ENCODE measurements around the gene CFAP77.
"Not testable (repeated sequence)": the region's sequence is repeated elsewhere in the genome, so short reads cannot be mapped to it uniquely, and the experiment has no call there.

CFAP77 gene

GRCh38 chr9:132552041-132552440 lies 142.0 kb downstream of the CFAP77 start:
- no peak for DNase-seq

DNA sequence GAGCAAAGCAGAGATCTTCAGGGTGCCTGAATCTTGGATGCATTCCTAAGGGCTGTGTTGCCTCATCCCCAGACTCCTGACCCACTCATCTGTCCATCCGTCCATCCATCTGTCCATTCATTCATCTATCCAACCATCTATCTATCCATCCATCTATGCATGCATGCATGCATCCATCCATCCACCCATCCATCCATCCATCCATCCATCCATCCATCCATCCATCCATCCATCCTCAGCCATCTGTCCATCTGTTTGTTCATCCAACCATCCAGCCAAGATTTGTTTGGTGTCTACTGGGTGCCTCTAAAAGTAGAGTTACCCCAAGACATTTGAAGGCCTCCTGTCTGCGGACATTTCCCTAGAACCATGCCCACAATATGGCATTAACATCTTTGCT lies 144.7 kb downstream of the CFAP77 start:
- DNase-seq: no peak

DNA sequence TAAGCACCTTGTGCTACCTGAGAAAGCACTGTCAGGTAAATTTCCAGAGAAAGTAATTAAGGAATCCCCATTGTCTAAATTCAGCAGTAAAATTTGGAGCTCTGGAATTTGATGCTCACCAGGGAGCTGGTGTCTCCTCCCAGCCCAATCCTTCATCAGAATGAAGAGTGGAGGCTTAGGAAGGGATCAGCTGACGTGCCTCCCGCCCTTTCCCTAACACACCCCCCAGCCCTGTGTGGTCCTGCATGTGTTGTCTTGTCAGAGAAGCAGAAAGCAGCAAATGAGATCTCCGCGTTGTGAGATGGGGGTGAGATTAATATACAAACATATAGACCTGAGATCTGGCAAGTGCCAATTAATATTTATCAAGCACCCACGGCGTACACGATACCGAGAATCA lies 145.5 kb downstream of the CFAP77 start:
- no peak for DNase-seq

GRCh38 chr9:132556235-132556634 lies 146.2 kb downstream of the CFAP77 start:
- DNase-seq: no peak

DNA sequence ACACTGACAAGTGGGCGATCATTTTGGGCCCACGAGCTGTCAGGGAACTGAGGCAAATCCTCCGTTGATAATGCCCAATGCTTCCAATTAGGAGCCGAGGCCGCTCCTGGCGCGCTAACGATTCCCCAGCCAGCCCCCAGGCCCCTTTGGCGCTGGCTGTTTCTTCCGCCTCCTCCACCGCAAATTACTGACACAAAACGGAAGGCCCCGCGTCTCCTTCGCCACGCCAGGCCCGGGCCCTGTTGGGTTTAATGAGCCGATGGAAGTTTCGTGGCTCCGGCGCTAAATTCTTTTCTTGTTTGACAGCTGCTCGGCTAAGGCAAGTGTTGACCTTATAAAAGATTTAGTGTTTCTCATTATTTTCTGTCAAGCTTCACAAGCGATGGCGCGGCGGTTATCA lies 146.7 kb downstream of the CFAP77 start:
- DNase-seq: no peak

GRCh38 chr9:132557159-132557558 lies 147.1 kb downstream of the CFAP77 start:
- no peak for DNase-seq

- DNase-seq: no peak
These were observed 149.7 kb downstream of the CFAP77 start for GRCh38 chr9:132559711-132560110.

DNA sequence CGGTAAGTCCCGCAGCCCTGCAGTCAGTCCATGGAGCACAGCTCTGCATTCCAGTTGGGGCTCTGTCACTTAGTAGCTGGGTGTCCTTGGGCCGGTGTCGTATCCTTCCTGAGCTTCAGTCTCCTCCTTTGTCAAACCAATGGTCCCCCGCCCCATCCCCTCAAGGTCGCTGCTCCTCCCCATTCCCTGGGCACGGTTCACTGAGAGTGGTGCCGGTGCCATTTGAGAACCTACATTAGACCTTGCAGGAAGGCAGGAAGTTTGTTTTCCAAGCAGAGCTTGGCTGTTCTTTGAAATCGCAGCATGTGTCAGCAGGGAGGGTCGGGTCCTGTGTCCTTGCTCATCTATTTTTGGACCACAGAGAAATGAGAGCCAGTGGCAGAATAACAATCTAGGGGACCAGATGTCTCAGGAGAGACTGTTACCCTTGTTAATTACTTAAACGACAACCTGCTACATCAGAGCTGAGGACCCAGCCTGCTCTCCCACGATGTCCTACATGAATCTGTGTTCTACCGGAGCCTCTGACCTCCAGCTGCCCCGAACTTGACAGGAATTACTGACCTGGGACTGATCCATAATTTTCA lies 150.7 kb downstream of the CFAP77 start:
- DNase-seq: no peak

GRCh38 chr9:132562306-132562573 lies 152.2 kb downstream of the CFAP77 start:
- DNase-seq: no peak

- no peak for DNase-seq
These were observed 154.5 kb downstream of the CFAP77 start for GRCh38 chr9:132564526-132564925.

DNA sequence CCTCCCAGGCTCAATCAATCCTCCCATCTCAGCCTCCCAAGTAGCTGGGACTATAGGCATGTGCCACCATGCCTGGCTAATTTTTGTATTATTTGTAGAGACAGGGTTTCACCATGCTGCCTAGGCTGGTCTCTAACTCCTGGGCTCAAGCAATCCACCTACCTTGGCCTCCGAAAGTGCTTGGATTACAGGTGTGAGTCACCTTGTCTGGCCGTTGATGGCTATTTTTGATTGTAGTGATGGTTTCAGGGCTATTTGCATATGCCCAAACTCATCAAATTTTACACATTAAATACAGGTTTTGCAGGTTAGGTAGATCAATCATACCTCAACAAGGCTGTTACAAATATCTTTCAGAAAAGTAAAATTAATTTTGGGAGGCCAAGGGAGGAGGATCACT lies 158.8 kb downstream of the CFAP77 start:
- not testable (repeated sequence) for DNase-seq

DNA sequence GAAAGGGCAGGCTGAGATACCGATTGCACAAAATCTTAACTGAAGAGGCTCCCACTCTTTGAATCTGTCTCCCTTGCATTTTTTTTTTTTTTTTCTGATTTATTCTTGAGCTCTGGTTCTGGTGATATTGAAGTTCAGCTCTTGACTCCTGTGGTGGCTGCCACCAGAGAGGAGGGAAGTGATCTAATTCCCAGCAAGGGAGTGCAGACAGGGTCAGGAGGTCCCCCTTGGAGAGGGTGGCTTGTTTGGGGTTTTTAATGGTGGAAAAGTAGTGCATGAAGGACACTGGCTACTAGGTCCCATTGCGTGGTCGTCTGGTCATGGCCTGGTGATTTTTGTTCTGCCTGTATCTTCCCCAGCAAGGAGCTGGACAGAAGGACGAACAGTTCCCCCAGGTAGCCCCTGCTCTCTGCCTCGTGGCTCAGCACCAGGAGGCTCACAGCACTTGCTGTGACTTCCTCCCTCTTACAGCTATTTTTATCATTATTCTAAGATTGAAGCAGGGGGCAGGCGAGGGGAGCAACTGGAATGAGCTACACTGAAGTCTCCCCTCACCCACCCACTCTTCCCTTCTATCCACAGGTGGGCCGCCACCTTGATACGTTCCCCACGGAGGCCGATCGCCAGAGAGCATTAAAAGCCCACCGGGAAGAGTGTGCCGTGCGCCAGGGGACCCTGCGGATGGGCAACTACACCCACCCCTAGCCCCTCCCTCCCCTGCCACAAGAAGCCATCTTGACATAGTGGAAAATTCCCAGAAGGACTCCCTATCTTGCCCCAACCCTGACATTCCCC lies 162.0 kb downstream of the CFAP77 start:
- no peak for DNase-seq

GRCh38 chr9:132572921-132573320 lies 162.9 kb downstream of the CFAP77 start:
- no peak for DNase-seq

GRCh38 chr9:132575005-132575609 lies 165.1 kb downstream of the CFAP77 start:
- no peak for DNase-seq

DNA sequence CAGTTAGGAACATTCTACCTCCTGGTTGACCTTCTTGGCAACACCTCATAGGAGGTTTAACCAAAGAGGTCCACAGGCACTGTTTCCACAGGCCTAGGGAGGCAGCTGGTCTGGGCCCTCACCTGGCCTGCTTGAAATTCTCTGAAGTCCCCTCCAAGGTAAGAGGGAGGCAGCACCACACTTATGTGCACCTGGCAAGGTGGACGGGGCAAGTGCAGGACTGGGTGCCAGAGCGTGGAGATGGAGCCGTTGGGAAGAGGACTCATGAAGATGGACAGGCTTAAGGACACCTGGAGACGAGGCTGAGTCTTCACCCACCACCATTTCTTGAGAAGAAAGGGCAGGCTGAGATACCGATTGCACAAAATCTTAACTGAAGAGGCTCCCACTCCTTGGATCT lies 165.8 kb downstream of the CFAP77 start:
- DNase-seq: no peak

GRCh38 chr9:132577119-132577518 lies 167.1 kb downstream of the CFAP77 start:
- no peak for DNase-seq

DNA sequence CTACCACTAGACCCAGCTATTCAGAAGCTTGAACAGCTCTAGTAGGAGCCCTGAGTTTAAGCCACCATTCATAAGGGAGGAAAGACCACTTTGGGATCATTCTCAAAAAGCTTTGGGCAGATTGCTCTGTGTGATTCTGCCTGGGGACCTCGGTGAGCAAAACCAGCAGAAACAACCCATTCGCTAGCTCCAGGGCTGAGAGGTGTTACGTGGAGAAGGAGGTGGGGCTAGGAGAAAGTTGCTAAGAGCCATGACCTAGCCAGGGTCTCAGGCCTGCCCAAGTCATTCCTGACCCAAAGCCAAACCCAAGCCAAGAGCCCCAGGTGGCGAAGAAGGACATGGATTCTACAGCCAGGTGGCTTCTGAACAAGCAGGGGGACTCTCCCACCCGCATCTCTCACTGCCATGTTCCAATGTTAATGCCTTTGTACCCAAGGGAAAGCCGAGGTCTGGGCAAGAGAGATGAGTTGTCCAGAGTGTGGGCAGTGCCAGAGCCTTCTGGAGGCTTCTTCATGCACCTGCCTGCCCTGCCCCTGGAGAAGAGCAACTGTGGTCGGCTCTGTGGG lies 168.4 kb downstream of the CFAP77 start:
- DNase-seq: no peak

- DNase-seq: no peak
These were observed 169.4 kb downstream of the CFAP77 start for GRCh38 chr9:132579427-132579798.

- no peak for DNase-seq
These were observed 172.3 kb downstream of the CFAP77 start, which contains the start of gene BARHL1 for GRCh38 chr9:132582276-132582785. Gene BARHL1 (plus strand): TSS chr9:132582606. CDS start chr9:132582798, 192 bp downstream.

DNA sequence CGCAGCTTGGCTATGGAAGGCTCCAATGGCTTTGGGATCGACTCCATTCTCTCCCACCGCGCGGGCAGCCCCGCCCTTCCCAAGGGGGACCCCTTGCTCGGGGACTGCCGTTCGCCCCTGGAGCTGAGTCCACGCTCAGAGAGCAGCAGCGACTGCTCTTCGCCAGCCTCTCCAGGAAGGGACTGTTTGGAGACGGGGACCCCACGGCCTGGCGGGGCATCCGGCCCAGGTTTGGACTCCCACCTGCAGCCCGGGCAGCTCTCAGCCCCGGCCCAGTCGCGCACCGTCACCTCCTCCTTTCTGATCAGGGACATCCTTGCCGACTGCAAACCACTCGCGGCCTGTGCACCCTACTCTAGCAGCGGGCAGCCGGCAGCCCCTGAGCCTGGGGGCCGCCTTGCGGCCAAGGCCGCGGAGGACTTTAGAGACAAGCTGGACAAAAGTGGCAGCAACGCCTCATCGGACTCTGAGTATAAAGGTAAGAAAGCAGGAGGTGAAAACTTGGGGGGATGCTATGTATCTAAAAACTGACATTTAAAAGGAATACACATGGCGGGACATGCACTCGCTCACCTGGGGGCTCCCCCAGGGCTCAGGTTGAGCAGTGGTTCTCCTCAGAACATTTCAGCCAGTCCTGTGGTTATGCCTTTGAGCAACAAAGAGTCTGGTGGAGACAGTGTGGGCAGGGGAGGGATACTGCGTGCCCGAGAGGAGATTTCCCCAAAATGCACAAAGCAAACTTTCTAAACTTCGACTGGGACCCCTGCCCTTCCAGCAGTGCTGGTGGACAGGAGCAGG lies 173.0 kb downstream of the CFAP77 start:
- no peak for DNase-seq

DNA sequence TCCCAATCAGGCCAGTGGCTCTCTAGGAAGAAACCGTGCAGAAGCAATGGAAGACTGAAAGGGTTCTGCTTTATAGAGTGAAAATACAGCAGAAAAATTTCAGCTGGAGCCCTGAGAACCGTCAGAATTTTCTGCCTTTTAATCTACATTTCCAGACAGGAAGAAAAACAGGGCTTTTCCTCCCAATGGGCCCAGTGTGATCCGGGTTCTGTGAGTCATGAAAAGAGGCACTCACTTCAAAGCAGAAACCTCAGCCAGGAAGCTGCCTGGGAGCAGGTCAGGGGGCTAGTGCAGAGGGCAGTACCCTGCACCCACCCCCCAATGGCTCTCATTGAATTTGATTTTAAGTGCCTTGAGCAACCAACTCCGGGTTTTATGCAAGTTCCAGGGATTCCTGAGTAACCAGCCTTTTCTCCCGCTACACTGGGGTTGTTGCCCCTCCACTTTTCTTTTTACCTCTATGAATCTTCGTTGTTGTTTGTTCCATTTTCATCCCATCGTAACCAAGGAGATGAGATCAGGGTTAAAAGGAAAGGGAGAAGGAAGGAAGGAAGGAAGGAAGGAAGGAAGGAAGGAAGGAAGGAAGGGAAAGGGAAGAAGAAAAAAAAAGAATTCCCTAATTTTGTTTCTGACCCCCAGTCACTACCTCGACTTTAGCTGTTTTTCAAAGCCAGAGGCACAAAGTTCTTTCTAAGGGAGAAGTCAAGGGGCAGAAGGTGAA lies 173.7 kb downstream of the CFAP77 start:
- DNase-seq: no peak

All from NCI-H1436 treated with DMSO at 0.1 percent for 48 hours (cell line).